NCI-H524 (cell line): ENCODE data around the gene ISG15.
A peak's percentile ranks its signal among the peaks of the same experiment; 100 is the strongest.
"Not testable (repeated sequence)": the region's sequence is repeated elsewhere in the genome, so short reads cannot be mapped to it uniquely, and the experiment has no call there.

ENCODE experiments used
- DNase-seq, 2 experiments: peaks; one replicate each; lab custom pipeline; 2025; lab: John Stamatoyannopoulos, UW

ISG15 gene

GRCh38 chr1:975365-975764 is 37.9 kb upstream of the ISG15 start:
- no peak for DNase-seq

- peak; percentile 32 to 63 for DNase-seq
Measured at GRCh38 chr1:975896-976683, 37.2 kb upstream of the ISG15 start.

GRCh38 chr1:976791-977190 is 36.5 kb upstream of the ISG15 start:
- not testable (repeated sequence) for DNase-seq

- DNase-seq, result no peak
Measured at GRCh38 chr1:978069-978834, 35.0 kb upstream of the ISG15 start.

- DNase-seq, result no peak
Measured at GRCh38 chr1:978835-979743, 34.2 kb upstream of the ISG15 start.

GRCh38 chr1:979744-980072 is 33.6 kb upstream of the ISG15 start:
- DNase-seq, result no peak

- DNase-seq, result no peak
Measured at GRCh38 chr1:980137-980571, 33.1 kb upstream of the ISG15 start.

- DNase-seq, result no peak
Measured at GRCh38 chr1:980602-981395, 32.5 kb upstream of the ISG15 start.

GRCh38 chr1:981491-981954 is 31.8 kb upstream of the ISG15 start:
- no peak for DNase-seq

- DNase-seq, result no peak
Measured at GRCh38 chr1:981955-982558, 31.2 kb upstream of the ISG15 start, which contains the start of gene PERM1. PERM1 (minus strand) TSS chr1:982093; CDS start chr1:981029, 1,064 bp downstream.

GRCh38 chr1:982765-983436 is 30.4 kb upstream of the ISG15 start:
- DNase-seq, result no peak

GRCh38 chr1:983798-984475 is 29.4 kb upstream of the ISG15 start:
- peak in 1 of 2 experiments; percentile 22 for DNase-seq

GRCh38 chr1:984476-984814 is 28.9 kb upstream of the ISG15 start:
- no peak for DNase-seq

- DNase-seq, result no peak
Measured at GRCh38 chr1:985126-985525, 28.2 kb upstream of the ISG15 start.

- not testable (repeated sequence) for DNase-seq
Measured at GRCh38 chr1:988061-988460, 25.2 kb upstream of the ISG15 start.

GRCh38 chr1:991275-991674 is 22.0 kb upstream of the ISG15 start:
- DNase-seq, result not testable (repeated sequence)

- DNase-seq, result no peak
Measured at GRCh38 chr1:991895-992294, 21.4 kb upstream of the ISG15 start.

- DNase-seq, result no peak
Measured at GRCh38 chr1:992362-992761, 20.9 kb upstream of the ISG15 start.

GRCh38 chr1:993379-993995 is 19.8 kb upstream of the ISG15 start:
- DNase-seq, result no peak
